ENCODE measurements around the gene RIGI.

DNA sequence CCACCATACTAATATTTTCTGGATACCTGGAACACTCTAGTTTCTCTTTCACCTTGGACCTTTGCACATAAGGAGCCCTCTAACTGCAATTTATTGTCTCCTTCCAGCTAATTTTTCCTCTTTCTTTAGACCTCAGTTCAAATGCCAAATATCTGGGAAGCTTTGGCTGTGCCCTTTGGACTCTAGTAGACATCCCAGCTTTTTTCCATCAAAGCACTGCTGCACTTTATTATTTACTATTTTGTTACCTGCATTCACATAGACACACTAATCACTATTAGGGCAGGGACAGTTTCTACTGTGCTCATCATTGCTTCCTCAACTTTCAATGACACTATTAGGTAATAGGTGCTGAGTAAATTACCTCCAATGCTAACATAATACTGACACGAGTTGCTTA lies 2.1 kb downstream of the RIGI start:
- no peak for TF ChIP-seq CTCF (conservative IDR thresholded peaks at IDR 0.05; ENCODE audit: low read length)
- no peak for TF ChIP-seq EZH2phosphoT487 (IDR thresholded peaks at IDR 0.05; ENCODE audit: borderline replicate concordance)

Data from Loucy (cell line).